HepG2 (cell line): ENCODE results near the gene TUBG2. TPM values are rescaled to one million over a fixed set of nuclear protein-coding genes. Genes with fewer than 3 reads are reported as not detected.

Source experiments
- ARNT2 ChIP-seq: sonication (generic); formaldehyde crosslinking; IDR thresholded peaks from 2 replicates; pipeline ENCODE4 v1.8.0; 2022; ENCODE audit warnings: mild to moderate bottlenecking, low read depth, missing genetic modification reagents, moderate library complexity
- DBP ChIP-seq: sonication (generic); formaldehyde crosslinking; IDR thresholded peaks from 2 replicates; pipeline ENCODE4 v1.4.0; 2020; ENCODE audit warnings: missing genetic modification reagents; ENCODE audit errors: not compliant biosample characterization
- HMG20A ChIP-seq: IDR thresholded peaks from 2 replicates; pipeline ENCODE4 v1.6.1; 2016; ENCODE audit warnings: borderline replicate concordance
- HMGXB3 ChIP-seq: sonication (generic); formaldehyde crosslinking; IDR thresholded peaks from 2 replicates; pipeline ENCODE4 v1.4.0; 2020; ENCODE audit warnings: missing genetic modification reagents, borderline replicate concordance
- HNF4G ChIP-seq, 2 experiments: sonication (generic) in 1 of 2; formaldehyde crosslinking in 1 of 2; IDR thresholded peaks; 2 replicates each; pipeline versions ENCODE4 v1.4.0 to v1.6.1; 2011 to 2020; ENCODE audit warnings: borderline replicate concordance in 2 of 2, low read depth in 2 of 2, mild to moderate bottlenecking in 2 of 2, low read length in 1 of 2, missing genetic modification reagents in 1 of 2, moderate library complexity in 1 of 2
- HNRNPLL ChIP-seq: fragments of 200-400 bp; formaldehyde crosslinking; IDR thresholded peaks from 2 replicates; pipeline ENCODE4 v1.6.1; 2017; ENCODE audit warnings: mild to moderate bottlenecking, low read depth, low read length; ENCODE audit not compliant: poor library complexity, severe bottlenecking
- MIER3 ChIP-seq: IDR thresholded peaks from 2 replicates; pipeline ENCODE4 v1.6.1; 2016; ENCODE audit warnings: missing compliant biosample characterization, borderline replicate concordance
- MYNN ChIP-seq: sonication (generic); formaldehyde crosslinking; IDR thresholded peaks from 2 replicates; pipeline ENCODE4 v1.4.0; 2020; ENCODE audit warnings: mild to moderate bottlenecking, low read depth, missing genetic modification reagents
- NR2F2 ChIP-seq: IDR thresholded peaks from 2 replicates; pipeline ENCODE4 v1.6.1; 2012; ENCODE audit warnings: low read depth, inconsistent platforms, borderline replicate concordance
- SMAD3 ChIP-seq: sonication (generic); formaldehyde crosslinking; IDR thresholded peaks from 2 replicates; pipeline ENCODE4 v1.4.0; 2020; ENCODE audit warnings: missing genetic modification reagents
- ZFP90 ChIP-seq: sonication (generic); formaldehyde crosslinking; IDR thresholded peaks from 2 replicates; pipeline ENCODE4 v1.8.0; 2022; ENCODE audit warnings: missing genetic modification reagents, mild to moderate bottlenecking, inconsistent platforms, borderline replicate concordance
- ZKSCAN1 ChIP-seq: fragments of 150-350 bp; IDR thresholded peaks from 2 replicates; pipeline ENCODE4 v1.6.1; 2014; ENCODE audit warnings: low read length
- ZNF224 ChIP-seq: sonication (generic); formaldehyde crosslinking; IDR thresholded peaks from 2 replicates; pipeline ENCODE4 v1.5.0; 2020; ENCODE audit warnings: mild to moderate bottlenecking, missing genetic modification reagents
- ZNF441 ChIP-seq: sonication (generic); formaldehyde crosslinking; IDR thresholded peaks from 2 replicates; pipeline ENCODE4 v1.7.0; 2021; ENCODE audit warnings: missing genetic modification reagents, borderline replicate concordance
- ZNF572 ChIP-seq: sonication (generic); formaldehyde crosslinking; IDR thresholded peaks from 2 replicates; pipeline ENCODE4 v1.5.1; 2020; ENCODE audit warnings: mild to moderate bottlenecking, missing genetic modification reagents
- ZNF784 ChIP-seq: sonication (generic); formaldehyde crosslinking; IDR thresholded peaks from 2 replicates; pipeline ENCODE4 v1.5.1; 2020; ENCODE audit warnings: missing genetic modification reagents, mild to moderate bottlenecking, borderline replicate concordance
- polyA plus RNA-seq, 8 experiments: library from polyadenylated mRNA; depleted of rRNA in 3 of 8; stranded (reverse) in 7 of 8; unstranded in 1 of 8; fragments of >200 nt; fragmentation: Illumina TruSeq in 4 of 8; extraction: Trizol in 4 of 8; gene quantifications; 2 replicates each; pipeline versions ENCODE4 v1.2.1 to v1.2.3, GENCODE V29; 2011 to 2016; ENCODE audit warnings: low read depth in 4 of 8, missing spikeins in 1 of 8, mixed read lengths in 1 of 8; ENCODE audit not compliant: insufficient read depth in 1 of 8
- total RNA-seq, 5 experiments: library from RNA; depleted of rRNA; stranded (reverse); fragments of >200 nt; fragmentation: Illumina TruSeq; extraction: Trizol; gene quantifications; 2 replicates each; pipeline ENCODE4 v1.2.3, GENCODE V29; 2016; ENCODE audit warnings: low read depth in 1 of 5

TUBG2 gene
- total and polyA plus RNA-seq, 2 of the 13 experiments (the other 11 are each of a cell fraction or from before 2014, with no cell fraction given) = 16.0 to 42.3 TPM

- TF ChIP-seq ZNF441 (peak; percentile 66; the same call in 1 of the 2 replicates), HNF4G (IDR thresholded peaks at IDR 0.05; ENCODE audit: borderline replicate concordance, low read depth, low read length) (0 out of 2 replicates have a peak, but pooled peaks have one; percentile 31), HNF4G (CRISPR knock-in tag; IDR thresholded peaks at IDR 0.05; ENCODE audit: borderline replicate concordance, low read depth) (no peak; the same call in 1 of the 2 replicates), SMAD3 (CRISPR knock-in tag) (no peak), ZNF224 (CRISPR knock-in tag) (0 out of 2 replicates have a peak, but pooled peaks have one; percentile 27), HNRNPLL (peak; percentile 33), HMGXB3 (no peak), MYNN (no peak), ZFP90 (CRISPR knock-in tag) (0 out of 2 replicates have a peak, but pooled peaks have one; percentile 19), ZNF784 (0 out of 2 replicates have a peak, but pooled peaks have one; percentile 13), ARNT2 (CRISPR knock-in tag) (no peak; the same call in 1 of the 2 replicates), HMG20A (CRISPR knock-in tag) (no peak), DBP (CRISPR knock-in tag) (no peak), MIER3 (CRISPR knock-in tag) (0 out of 2 replicates have a peak, but pooled peaks have one; percentile 12), NR2F2 (no peak), ZKSCAN1 (no peak), ZNF572 (CRISPR knock-in tag) (0 out of 2 replicates have a peak, but pooled peaks have one; percentile 8)
Observed at GRCh38 chr17:42682722-42683403, 23.8 kb downstream of the TUBG2 start (continued).
